ENCODE measurements around the gene KREMEN1.

DNA sequence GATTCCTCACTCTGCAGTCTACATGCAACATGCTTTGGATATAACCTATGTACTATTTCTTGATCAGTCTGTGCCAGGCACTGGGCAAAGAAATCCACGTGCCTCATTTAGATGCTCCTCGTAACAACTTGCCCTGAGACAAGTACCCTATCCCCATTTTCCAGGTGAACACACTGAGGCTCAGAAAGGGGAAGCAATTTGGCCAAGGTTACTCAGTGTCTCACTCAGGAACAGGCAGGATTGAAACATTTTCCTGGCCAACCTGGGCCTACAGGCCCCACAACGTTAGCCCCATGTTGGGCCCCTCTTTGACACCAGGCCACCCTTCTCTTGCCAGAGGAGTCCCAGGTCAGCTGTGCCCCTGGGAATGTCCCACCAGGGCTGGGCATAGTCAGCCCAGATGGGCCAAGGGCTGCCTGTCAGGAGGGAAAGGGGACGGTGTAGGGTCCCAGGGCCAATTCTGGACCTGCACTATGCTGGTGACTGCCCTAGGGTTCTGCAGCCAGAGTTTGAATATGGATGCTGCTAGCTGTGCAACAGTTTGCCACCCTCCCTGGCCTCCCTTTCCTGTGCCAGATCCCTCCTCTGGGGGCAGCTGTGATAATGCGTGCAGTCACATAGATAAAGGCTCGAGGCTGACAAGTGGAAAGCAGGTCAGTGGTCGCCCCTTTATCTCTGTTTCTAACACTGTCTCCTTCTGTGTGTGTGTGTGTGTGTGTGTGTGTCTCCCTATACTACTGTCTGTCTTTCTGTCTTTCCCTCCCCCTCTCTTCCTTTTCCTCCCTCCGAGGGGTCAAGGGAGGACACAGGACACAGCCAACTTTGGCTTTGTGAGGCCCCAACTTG lies 122.5 kb downstream of the KREMEN1 start:
- TF ChIP-seq, protein P1, sequence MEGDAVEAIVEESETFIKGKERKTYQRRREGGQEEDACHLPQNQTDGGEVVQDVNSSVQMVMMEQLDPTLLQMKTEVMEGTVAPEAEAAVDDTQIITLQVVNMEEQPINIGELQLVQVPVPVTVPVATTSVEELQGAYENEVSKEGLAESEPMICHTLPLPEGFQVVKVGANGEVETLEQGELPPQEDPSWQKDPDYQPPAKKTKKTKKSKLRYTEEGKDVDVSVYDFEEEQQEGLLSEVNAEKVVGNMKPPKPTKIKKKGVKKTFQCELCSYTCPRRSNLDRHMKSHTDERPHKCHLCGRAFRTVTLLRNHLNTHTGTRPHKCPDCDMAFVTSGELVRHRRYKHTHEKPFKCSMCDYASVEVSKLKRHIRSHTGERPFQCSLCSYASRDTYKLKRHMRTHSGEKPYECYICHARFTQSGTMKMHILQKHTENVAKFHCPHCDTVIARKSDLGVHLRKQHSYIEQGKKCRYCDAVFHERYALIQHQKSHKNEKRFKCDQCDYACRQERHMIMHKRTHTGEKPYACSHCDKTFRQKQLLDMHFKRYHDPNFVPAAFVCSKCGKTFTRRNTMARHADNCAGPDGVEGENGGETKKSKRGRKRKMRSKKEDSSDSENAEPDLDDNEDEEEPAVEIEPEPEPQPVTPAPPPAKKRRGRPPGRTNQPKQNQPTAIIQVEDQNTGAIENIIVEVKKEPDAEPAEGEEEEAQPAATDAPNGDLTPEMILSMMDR (IDR thresholded peaks at IDR 0.05) = no peak
- no peak for TF ChIP-seq EZH2 (IDR thresholded peaks at IDR 0.05)

Measured in neural progenitor cell (in vitro differentiated cells).